Neural progenitor cell (in vitro differentiated cells): ENCODE results near the gene EPHA2. TPM values are rescaled to one million over a fixed set of nuclear protein-coding genes. Genes with fewer than 3 reads are reported as not detected.

ENCODE experiments used
- DNase-seq: peaks from one replicate; pipeline ENCODE4 v3.0.0-alpha.2; 2016; ENCODE audit warnings: low spot score
- H2AFZ ChIP-seq: fragments of 200-600 bp; sonication (generic); replicated peaks from 2 replicates; pipeline ENCODE4 v1.6.1; 2016; ENCODE audit warnings: antibody characterized with exemption
- H3F3A ChIP-seq: fragments of 200-600 bp; sonication (generic); 2 replicates; pipeline ENCODE4 v1.6.1; 2016; ENCODE audit warnings: antibody characterized with exemption, low read depth
- H3K27ac ChIP-seq: fragments of 200-600 bp; sonication (generic); 2 replicates; pipeline ENCODE4 v1.5.1; 2016; ENCODE audit warnings: mild to moderate bottlenecking
- H3K27me3 ChIP-seq: fragments of 200-600 bp; sonication (generic); 2 replicates; pipeline ENCODE4 v1.6.1; 2016; ENCODE audit warnings: mild to moderate bottlenecking, moderate library complexity
- H3K36me3 ChIP-seq: fragments of 200-600 bp; sonication (generic); 2 replicates; pipeline ENCODE4 v1.5.1; 2016
- H3K4me1 ChIP-seq: fragments of 200-600 bp; sonication (generic); 2 replicates; pipeline ENCODE4 v1.6.1; 2016; ENCODE audit warnings: mixed run types
- H3K4me2 ChIP-seq: fragments of 200-600 bp; sonication (generic); 2 replicates; pipeline ENCODE4 v1.6.1; 2016
- H3K4me3 ChIP-seq: fragments of 200-600 bp; sonication (generic); 2 replicates; pipeline ENCODE4 v1.5.1; 2016
- H3K79me2 ChIP-seq: fragments of 200-600 bp; sonication (generic); 2 replicates; pipeline ENCODE4 v1.6.1; 2016; ENCODE audit warnings: low read depth
- H3K9ac ChIP-seq: fragments of 200-600 bp; sonication (generic); 2 replicates; pipeline ENCODE4 v1.6.1; 2016
- H3K9me3 ChIP-seq: fragments of 200-600 bp; sonication (generic); 2 replicates; pipeline ENCODE4 v1.5.1; 2016; ENCODE audit warnings: low read depth
- H4K20me1 ChIP-seq: fragments of 200-600 bp; sonication (generic); 2 replicates; pipeline ENCODE4 v1.6.1; 2016; ENCODE audit warnings: low read depth
- H3K27ac Mint-ChIP-seq: 3 replicates; pipeline ENCODE4 v1.8.0; 2021; ENCODE audit warnings: mixed read lengths
- H3K27me3 Mint-ChIP-seq: 2 replicates; pipeline ENCODE4 v1.8.0; 2022; ENCODE audit warnings: low read depth, mild to moderate bottlenecking, inconsistent platforms, moderate library complexity, mixed read lengths; ENCODE audit not compliant: insufficient read depth
- H3K36me3 Mint-ChIP-seq: 3 replicates; pipeline ENCODE4 v1.8.0; 2021; ENCODE audit warnings: mixed read lengths
- H3K4me1 Mint-ChIP-seq: 3 replicates; pipeline ENCODE4 v1.8.0; 2021; ENCODE audit warnings: mixed read lengths
- H3K4me3 Mint-ChIP-seq: 3 replicates; pipeline ENCODE4 v1.8.0; 2021; ENCODE audit warnings: mild to moderate bottlenecking, moderate library complexity, mixed read lengths
- H3K9me3 Mint-ChIP-seq: 3 replicates; pipeline ENCODE4 v1.8.0; 2020; ENCODE audit warnings: mixed read lengths
- CTCF ChIP-seq: fragments of 200-600 bp; sonication (generic); IDR thresholded peaks from 2 replicates; pipeline ENCODE4 v1.5.1; 2017; ENCODE audit warnings: antibody characterized with exemption, mild to moderate bottlenecking
- EZH2 ChIP-seq: fragments of 200-600 bp; sonication (generic); IDR thresholded peaks from 2 replicates; pipeline ENCODE4 v1.6.1; 2017; ENCODE audit warnings: antibody characterized with exemption, mild to moderate bottlenecking, moderate library complexity
- EZH2phosphoT487 ChIP-seq: fragments of 200-600 bp; sonication (generic); IDR thresholded peaks from 2 replicates; pipeline ENCODE4 v1.6.1; 2017; ENCODE audit warnings: antibody characterized with exemption
- total RNA-seq: library from RNA; depleted of rRNA; stranded (reverse); fragments of >200 nt; gene quantifications from 2 replicates; pipeline ENCODE4 v1.2.3, GENCODE V29; 2015; ENCODE audit warnings: low replicate concordance

Gene EPHA2
- total RNA-seq, 1 donor from 2014 or later = 14.9 TPM

- Histone ChIP-seq H3K4me1 (peaks cover 48% of the 10 kb centered on the region), H3K36me3 (no peaks in the 10 kb centered on the region), H3K9ac (no peak overlapping the region), H4K20me1 (no peaks in the 10 kb centered on the region), H3F3A (peaks cover 28% of the 10 kb centered on the region), H3K79me2 (no peaks in the 10 kb centered on the region), H2AFZ (no peak overlapping the region), H3K27me3 (no peaks in the 10 kb centered on the region), H3K9me3 (peaks cover 3% of the 10 kb centered on the region), H3K4me3 (no peak overlapping the region), H3K27ac (no peak overlapping the region), H3K4me2 (no peak overlapping the region)
- Mint-ChIP-seq H3K4me1 (peaks cover 65% of the 10 kb centered on the region), H3K27ac (no peak overlapping the region), H3K9me3 (peaks cover 14% of the 10 kb centered on the region), H3K36me3 (no peaks in the 10 kb centered on the region), H3K27me3 (peaks cover 18% of the 10 kb centered on the region), H3K4me3 (no peak overlapping the region)
- TF ChIP-seq EZH2 = no peak
- no peak for TF ChIP-seq EZH2phosphoT487
- TF ChIP-seq CTCF = no peak
- peak; percentile 62 for DNase-seq
Observed at GRCh38 chr1:16112596-16113555, 43.0 kb downstream of the EPHA2 start.

GRCh38 chr1:16111771-16112595 lies 43.9 kb downstream of the EPHA2 start:
- TF ChIP-seq CTCF (no peak), EZH2phosphoT487 (no peak), EZH2 (no peak)
- H3F3A ChIP-seq = peaks cover 19% of the 10 kb centered on the region
- Mint-ChIP-seq H3K9me3 (peaks cover 20% of the 10 kb centered on the region), H3K27ac (peak overlapping the region; percentile 81), H3K36me3 (no peaks in the 10 kb centered on the region), H3K4me3 (peak overlapping the region; percentile 4), H3K27me3 (peaks cover 20% of the 10 kb centered on the region), H3K4me1 (peaks cover 57% of the 10 kb centered on the region)
- no peak overlapping the region for H3K27ac ChIP-seq
- no peaks in the 10 kb centered on the region for H3K79me2 ChIP-seq
- no peak overlapping the region for H2AFZ ChIP-seq
- H3K4me2 ChIP-seq = no peak overlapping the region
- H3K4me3 ChIP-seq = no peak overlapping the region
- peaks cover 39% of the 10 kb centered on the region for H3K4me1 ChIP-seq
- no peak for DNase-seq
- H3K9me3 ChIP-seq = peaks cover 5% of the 10 kb centered on the region
- no peaks in the 10 kb centered on the region for H3K36me3 ChIP-seq
- no peak overlapping the region for H3K9ac ChIP-seq
- H4K20me1 ChIP-seq = no peaks in the 10 kb centered on the region
- H3K27me3 ChIP-seq = no peaks in the 10 kb centered on the region

GRCh38 chr1:16110884-16111283 lies 45.0 kb downstream of the EPHA2 start:
- no peak for DNase-seq
- TF ChIP-seq EZH2 = no peak
- no peak for TF ChIP-seq EZH2phosphoT487
- no peak for TF ChIP-seq CTCF
- H2AFZ ChIP-seq = no peak overlapping the region
- H3K36me3 Mint-ChIP-seq = no peaks in the 10 kb centered on the region
- H3K9ac ChIP-seq = no peak overlapping the region
- no peak overlapping the region for H3K4me3 Mint-ChIP-seq
- H3K4me2 ChIP-seq = no peak overlapping the region
- peaks cover 54% of the 10 kb centered on the region for H3K4me1 Mint-ChIP-seq
- peaks cover 8% of the 10 kb centered on the region for H3F3A ChIP-seq
- peaks cover 5% of the 10 kb centered on the region for H3K9me3 ChIP-seq
- H4K20me1 ChIP-seq = no peaks in the 10 kb centered on the region
- H3K27me3 ChIP-seq = no peaks in the 10 kb centered on the region
- no peak overlapping the region for H3K4me3 ChIP-seq
- H3K79me2 ChIP-seq = no peaks in the 10 kb centered on the region
- peaks cover 22% of the 10 kb centered on the region for H3K27me3 Mint-ChIP-seq
- no peak overlapping the region for H3K27ac ChIP-seq
- no peaks in the 10 kb centered on the region for H3K36me3 ChIP-seq
- peaks cover 30% of the 10 kb centered on the region for H3K4me1 ChIP-seq
- H3K9me3 Mint-ChIP-seq = peaks cover 20% of the 10 kb centered on the region
- H3K27ac Mint-ChIP-seq = no peak overlapping the region
